Psoas muscle (tissue), 8 donors: ENCODE measurements around the gene PRND. TPM values are rescaled to one million over a fixed set of nuclear protein-coding genes. Genes with fewer than 3 reads are reported as not detected.

Experiments used
- ATAC-seq, 4 donors: fragments of 200-7000 bp; cut with Tn5 transposase; one replicate each; pipeline ENCODE4 v1.9.1; 2020; ENCODE audit warnings: moderate library complexity in 3 of 4, mild to moderate bottlenecking in 2 of 4
- DNase-seq, 2 donors: peaks; one replicate each; pipeline ENCODE4 v3.0.0-alpha.2; 2020
- H3K27ac ChIP-seq: fragments of 200-600 bp; one replicate; pipeline ENCODE4 v1.8.0; 2022
- H3K27me3 ChIP-seq, 3 donors: fragments of 200-600 bp in 1 of 3; one replicate each; pipeline versions ENCODE4 v1.6.1 to v1.8.0; 2013 to 2022; ENCODE audit warnings: low read length in 2 of 3, mild to moderate bottlenecking in 2 of 3, moderate library complexity in 1 of 3; ENCODE audit not compliant: insufficient read depth in 3 of 3
- H3K36me3 ChIP-seq, 2 donors: fragments of 200-600 bp in 1 of 2; one replicate each; pipeline versions ENCODE4 v1.6.1 to v1.8.0; 2013 to 2022; ENCODE audit warnings: low read depth in 1 of 2, mild to moderate bottlenecking in 1 of 2, moderate library complexity in 1 of 2; ENCODE audit not compliant: insufficient read depth in 1 of 2
- H3K4me1 ChIP-seq: fragments of 200-600 bp; one replicate; pipeline ENCODE4 v1.8.0; 2022
- H3K4me3 ChIP-seq: fragments of 200-600 bp; one replicate; pipeline ENCODE4 v1.8.0; 2022; ENCODE audit warnings: mild to moderate bottlenecking
- H3K9me3 ChIP-seq: fragments of 200-600 bp; one replicate; pipeline ENCODE4 v1.8.0; 2022
- CTCF ChIP-seq: fragments of 200-600 bp; IDR thresholded peaks from one replicate; pipeline ENCODE4 v1.8.0; 2022; ENCODE audit warnings: antibody characterized with exemption
- WGBS, 3 donors: extraction: QIAGEN DNeasy Blood & Tissue Kit; methylation state at CpG; one replicate each; pipeline versions ENCODE4 v1.1.6 to v1.1.7; 2013; 5-methylcytosine and 5-hydroxymethylcytosine counted together
- intact Hi-C, 2 donors: fragments of 100-400 bp; cut with DNase I; formaldehyde crosslinking; loops; one replicate each; pipeline versions ENCODE4 v1.11.0 to v1.14.2; 2022
- polyA plus RNA-seq, 3 donors: library from polyadenylated mRNA; stranded (reverse); fragments of 200-250 nt; gene quantifications; one replicate each; pipeline ENCODE4 v1.2.3, GENCODE V29; 2013
- total RNA-seq, 4 donors: library from RNA; stranded (reverse); fragmentation: NEBNext Ultra II Directional in 2 of 4; extraction: Animal tissue kit (Norgen Biotek cat#: 25700) in 2 of 4; gene quantifications; one replicate each; pipeline versions ENCODE4 v1.2.1 to v1.2.4, GENCODE V29; 2021 to 2023
- donor health status: healthy with polysubstance abuse.
- donor health status: DM: no; HTN: no; CAD: no; lungs with moderate emphysema.
- donor health status: Bipolar disorder and iron deficiency.
- donor health status: healthy.
- donor health status: DM: yes; HTN: yes; CAD: no.
- donor health status: DM: no; HTN: no; CAD: no.
- donor health status: DM: no; HTN: no; CAD: no.
- donor health status: DM: yes; HTN: yes; CAD: no.

The PRND gene
- total and polyA plus RNA-seq, 7 donors, result not detected

DNA sequence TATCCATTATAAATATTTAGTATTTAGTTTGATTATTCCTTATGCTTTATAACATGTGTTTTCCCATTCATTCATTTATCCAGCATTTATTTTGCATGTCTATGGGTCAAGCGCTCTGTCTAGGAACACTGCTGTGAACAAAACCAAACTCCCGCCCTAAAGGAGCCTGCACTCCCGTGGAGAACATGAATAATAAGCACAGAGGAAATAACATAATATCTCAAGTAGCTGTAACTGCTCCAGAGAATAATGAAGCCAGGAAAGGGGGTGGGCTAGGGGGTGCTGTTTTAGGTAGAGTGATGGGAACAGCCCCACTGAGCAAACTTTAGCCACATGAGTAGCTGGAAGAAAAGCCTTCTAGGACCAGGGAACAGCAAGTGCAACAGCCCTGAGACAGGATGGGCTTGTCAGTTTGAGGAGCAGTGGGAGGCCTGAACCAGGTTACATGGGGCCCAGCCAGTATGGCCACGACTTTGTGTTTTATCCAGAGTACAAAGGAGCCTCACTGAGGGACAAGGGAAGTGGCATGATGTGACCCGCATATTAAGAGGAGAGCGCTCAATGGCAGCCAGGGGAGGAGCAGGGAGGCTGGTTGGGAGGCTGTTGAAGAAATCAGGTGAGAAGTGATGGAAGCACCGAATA is 24.4 kb upstream of the PRND start:
- no peak overlapping the region for H3K27ac ChIP-seq
- no peaks in the 10 kb centered on the region for H3K9me3 ChIP-seq
- H3K4me1 ChIP-seq, result peaks cover 4% of the 10 kb centered on the region
- no peak for DNase-seq
- H3K4me3 ChIP-seq, result no peak overlapping the region
- H3K36me3 ChIP-seq, result peaks cover 3 to 35% of the 10 kb centered on the region in 2 donors
- intact Hi-C loops, result no loop called here
- no peak for TF ChIP-seq CTCF
- WGBS, 3 donors, result 85 to 88% (median 86%) methylated on average over 7 of the region's 7 CpGs
- H3K27me3 ChIP-seq, result no peaks in the 10 kb centered on the region
- ATAC-seq, result no peak

- no peak for TF ChIP-seq CTCF
- intact Hi-C loops, result no loop called here
- Histone ChIP-seq H3K4me1 (no peaks in the 10 kb centered on the region), H3K27ac (no peak overlapping the region), H3K27me3 (no peaks in the 10 kb centered on the region), H3K9me3 (no peaks in the 10 kb centered on the region), H3K4me3 (no peak overlapping the region), H3K36me3 (peaks cover 3 to 35% of the 10 kb centered on the region in 2 donors)
- DNase-seq, result no peak
- WGBS, 3 donors, result 84 to 97% (median 87%) methylated on average over 2 of the region's 2 CpGs
- no peak for ATAC-seq
Observed at GRCh38 chr20:4697831-4698221, 23.9 kb upstream of the PRND start.

DNA sequence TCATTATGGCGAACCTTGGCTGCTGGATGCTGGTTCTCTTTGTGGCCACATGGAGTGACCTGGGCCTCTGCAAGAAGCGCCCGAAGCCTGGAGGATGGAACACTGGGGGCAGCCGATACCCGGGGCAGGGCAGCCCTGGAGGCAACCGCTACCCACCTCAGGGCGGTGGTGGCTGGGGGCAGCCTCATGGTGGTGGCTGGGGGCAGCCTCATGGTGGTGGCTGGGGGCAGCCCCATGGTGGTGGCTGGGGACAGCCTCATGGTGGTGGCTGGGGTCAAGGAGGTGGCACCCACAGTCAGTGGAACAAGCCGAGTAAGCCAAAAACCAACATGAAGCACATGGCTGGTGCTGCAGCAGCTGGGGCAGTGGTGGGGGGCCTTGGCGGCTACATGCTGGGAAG is 22.5 kb upstream of the PRND start:
- Histone ChIP-seq H3K9me3 (no peaks in the 10 kb centered on the region), H3K27me3 (no peaks in the 10 kb centered on the region), H3K4me3 (no peak overlapping the region), H3K27ac (no peak overlapping the region), H3K36me3 (peaks cover 3 to 29% of the 10 kb centered on the region in 2 donors), H3K4me1 (peaks cover 5% of the 10 kb centered on the region)
- ATAC-seq (no peak), DNase-seq (no peak)
- TF ChIP-seq CTCF, result no peak
- 96 to 97% (median 97%) methylated on average over 9 of the region's 9 CpGs for WGBS, 3 donors
- intact Hi-C loops, result no loop called here

- Histone ChIP-seq H3K9me3 (no peaks in the 10 kb centered on the region), H3K4me3 (no peak overlapping the region), H3K36me3 (peaks cover 3 to 29% of the 10 kb centered on the region in 2 donors), H3K27ac (no peak overlapping the region), H3K27me3 (no peaks in the 10 kb centered on the region), H3K4me1 (peaks cover 5% of the 10 kb centered on the region)
- TF ChIP-seq CTCF, result no peak
- DNase-seq (no peak), ATAC-seq (no peak)
- 92 to 98% (median 94%) methylated on average over 3 of the region's 3 CpGs for WGBS, 3 donors
- intact Hi-C loops, result no loop called here
Observed at GRCh38 chr20:4699957-4700356, 21.8 kb upstream of the PRND start.
